Lung (tissue), 16 donors: ENCODE data around the gene PRPS1L1. TPM values are rescaled to one million over a fixed set of nuclear protein-coding genes. Genes with fewer than 3 reads are reported as not detected.

ENCODE experiments used
- ATAC-seq: fragments of 200-7000 bp; cut with Tn5 transposase; one replicate; pipeline ENCODE4 v1.9.1; 2020; ENCODE audit warnings: moderate number of reproducible peaks; ENCODE audit not compliant: insufficient read depth, low FRiP score
- DNase-seq, 3 donors: peaks; one replicate each; pipeline ENCODE4 v3.0.0-alpha.2; 2013 to 2017
- H3K27ac ChIP-seq, 2 donors: one replicate each; pipeline ENCODE4 v1.5.1; 2013; ENCODE audit warnings: mild to moderate bottlenecking in 2 of 2, moderate library complexity in 2 of 2, control low read depth in 1 of 2, inconsistent platforms in 1 of 2, low read depth in 1 of 2, low read length in 1 of 2
- H3K27me3 ChIP-seq, 3 donors: one replicate each; pipeline ENCODE4 v1.5.1; 2013; ENCODE audit warnings: low read length in 2 of 3; ENCODE audit not compliant: control insufficient read depth in 3 of 3, insufficient read depth in 3 of 3
- H3K36me3 ChIP-seq, 4 donors: one replicate each; pipeline ENCODE4 v1.5.1; 2013; ENCODE audit warnings: low read length in 4 of 4, mild to moderate bottlenecking in 1 of 4, moderate library complexity in 1 of 4; ENCODE audit not compliant: control insufficient read depth in 4 of 4, insufficient read depth in 4 of 4
- H3K4me1 ChIP-seq, 5 donors: one replicate each; pipeline ENCODE4 v1.5.1; 2013; ENCODE audit warnings: low read length in 5 of 5, mild to moderate bottlenecking in 2 of 5, moderate library complexity in 1 of 5; ENCODE audit not compliant: control insufficient read depth in 5 of 5, insufficient read depth in 5 of 5
- H3K4me3 ChIP-seq: one replicate; pipeline ENCODE4 v1.5.1; 2013; ENCODE audit warnings: mild to moderate bottlenecking, control low read depth, moderate library complexity
- H3K9ac ChIP-seq, 2 donors: one replicate each; pipeline ENCODE4 v1.5.1; 2013; ENCODE audit warnings: low read length in 2 of 2, control low read depth in 1 of 2; ENCODE audit not compliant: insufficient read depth in 1 of 2
- H3K9me3 ChIP-seq, 4 donors: one replicate each; pipeline ENCODE4 v1.5.1; 2013; ENCODE audit warnings: low read length in 3 of 4, mild to moderate bottlenecking in 1 of 4, moderate library complexity in 1 of 4; ENCODE audit not compliant: control insufficient read depth in 4 of 4, insufficient read depth in 3 of 4
- WGBS, 2 donors: extraction: QIAGEN DNeasy Blood & Tissue Kit; methylation state at CpG; one replicate each; pipeline ENCODE4 v1.1.7; 2013; 5-methylcytosine and 5-hydroxymethylcytosine counted together
- long read RNA-seq, 5 donors: transcript quantifications; one replicate each; lab custom pipeline, GENCODE V29; 2026
- polyA plus RNA-seq, 2 donors: library from polyadenylated mRNA; stranded (reverse); fragments of 200-250 nt; gene quantifications; one replicate each; pipeline ENCODE4 v1.2.1, GENCODE V29; 2013
- total RNA-seq, 2 donors: library from RNA; depleted of rRNA in 1 of 2; stranded (reverse); fragments of >200 nt in 1 of 2; gene quantifications; one replicate each; pipeline ENCODE4 v1.2.1, GENCODE V29; 2014 to 2021
- TF ChIP-seq, protein P1 (sequence below): IDR thresholded peaks from 2 replicates; pipeline ENCODE4 v1.5.1; 2012; ENCODE audit warnings: mild to moderate bottlenecking; ENCODE audit errors: control extremely low read depth, extremely low read depth
- donor health status: control.
- donor health status: control.
- donor health status: Bipolar disorder and iron deficiency.
- donor health status: healthy.
- donor health status: DM: yes; HTN: yes; CAD: no.

PRPS1L1 gene
- not detected for total RNA-seq
- not detected for polyA plus RNA-seq
- long read RNA-seq, donor 1: 0 reads
- long read RNA-seq, donor 2: 0 reads
- long read RNA-seq, donor 3: 0 reads
- long read RNA-seq, donor 4: 0 reads
- long read RNA-seq, donor 5: 0 reads

DNA sequence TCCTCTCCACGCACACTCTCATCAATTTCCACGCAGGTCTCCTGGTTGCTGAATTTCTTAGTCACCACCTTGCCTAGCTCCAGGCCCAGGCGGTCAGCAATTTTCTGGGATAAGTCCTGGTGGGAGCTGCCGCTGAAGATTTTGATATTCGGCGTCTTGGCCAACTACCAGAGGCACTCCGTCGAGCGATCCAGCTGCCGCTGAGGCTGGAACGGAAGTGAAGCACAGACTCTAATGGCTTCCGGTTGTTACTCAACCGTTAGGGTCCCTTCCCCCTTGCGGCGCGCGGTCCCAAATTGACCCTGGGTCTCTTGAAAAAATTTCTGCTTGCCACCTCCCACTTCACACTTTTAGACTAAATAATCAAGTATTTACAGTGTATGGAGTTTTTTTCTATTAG, at the start of gene PRPS1L1:
PRPS1L1 (minus strand) TSS at position 219 of the 400 bp plus-strand sequence.
- TF ChIP-seq, protein P1, sequence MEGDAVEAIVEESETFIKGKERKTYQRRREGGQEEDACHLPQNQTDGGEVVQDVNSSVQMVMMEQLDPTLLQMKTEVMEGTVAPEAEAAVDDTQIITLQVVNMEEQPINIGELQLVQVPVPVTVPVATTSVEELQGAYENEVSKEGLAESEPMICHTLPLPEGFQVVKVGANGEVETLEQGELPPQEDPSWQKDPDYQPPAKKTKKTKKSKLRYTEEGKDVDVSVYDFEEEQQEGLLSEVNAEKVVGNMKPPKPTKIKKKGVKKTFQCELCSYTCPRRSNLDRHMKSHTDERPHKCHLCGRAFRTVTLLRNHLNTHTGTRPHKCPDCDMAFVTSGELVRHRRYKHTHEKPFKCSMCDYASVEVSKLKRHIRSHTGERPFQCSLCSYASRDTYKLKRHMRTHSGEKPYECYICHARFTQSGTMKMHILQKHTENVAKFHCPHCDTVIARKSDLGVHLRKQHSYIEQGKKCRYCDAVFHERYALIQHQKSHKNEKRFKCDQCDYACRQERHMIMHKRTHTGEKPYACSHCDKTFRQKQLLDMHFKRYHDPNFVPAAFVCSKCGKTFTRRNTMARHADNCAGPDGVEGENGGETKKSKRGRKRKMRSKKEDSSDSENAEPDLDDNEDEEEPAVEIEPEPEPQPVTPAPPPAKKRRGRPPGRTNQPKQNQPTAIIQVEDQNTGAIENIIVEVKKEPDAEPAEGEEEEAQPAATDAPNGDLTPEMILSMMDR: no peak
- H3K36me3 ChIP-seq: no peaks in the 10 kb centered on the region
- no peak within 1 kb of the TSS for H3K27ac ChIP-seq
- no peaks in the 10 kb centered on the region for H3K27me3 ChIP-seq
- ATAC-seq: no peak
- no peak for DNase-seq
- no peaks in the 10 kb centered on the region for H3K4me1 ChIP-seq
- no peak within 1 kb of the TSS for H3K4me3 ChIP-seq
- no peaks in the 10 kb centered on the region for H3K9me3 ChIP-seq
- H3K9ac ChIP-seq: no peak within 1 kb of the TSS
- 97 to 98% methylated on average over 17 of the region's 17 CpGs for WGBS, 2 donors

DNA sequence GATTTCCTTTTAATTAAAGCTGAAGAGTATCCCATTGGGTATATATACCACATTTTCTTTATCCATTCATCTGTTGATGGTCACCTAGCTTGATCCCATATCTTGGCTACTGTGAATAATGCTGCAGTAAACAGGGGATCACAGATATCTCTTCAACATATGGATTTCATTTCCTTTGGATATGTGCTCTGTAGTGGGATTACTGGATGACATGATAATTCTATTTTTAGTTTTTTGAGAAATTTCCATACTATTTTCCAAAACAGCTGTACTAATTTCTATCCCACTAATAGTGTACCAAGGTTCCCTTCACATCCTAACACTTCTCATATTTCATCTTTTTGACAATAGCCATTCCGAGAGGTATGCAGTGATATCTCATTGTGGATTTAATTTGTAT, 48.8 kb upstream of the PRPS1L1 start:
- no peak for ATAC-seq

DNA sequence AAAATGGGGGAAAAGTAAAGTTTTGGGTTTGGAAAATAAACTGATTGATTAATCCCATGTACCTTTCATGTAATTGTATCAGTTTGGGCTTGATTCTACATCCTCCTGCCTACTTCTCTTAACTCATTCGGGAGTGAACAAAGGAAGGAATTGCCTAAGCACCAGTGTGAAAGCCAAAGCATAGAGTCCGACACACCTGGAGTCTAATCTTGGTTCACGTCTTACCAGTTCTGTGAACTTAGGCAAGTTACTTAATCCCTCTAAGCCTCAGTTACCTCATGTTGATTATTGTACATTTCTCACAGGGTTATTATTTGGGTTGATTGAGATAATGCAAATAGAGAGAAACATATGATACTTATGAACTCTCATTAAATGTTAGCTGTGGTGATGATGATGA, 41.1 kb upstream of the PRPS1L1 start:
- H3K27me3 ChIP-seq: no peaks in the 10 kb centered on the region
- H3K9ac ChIP-seq: no peak overlapping the region
- no peaks in the 10 kb centered on the region for H3K9me3 ChIP-seq
- H3K27ac ChIP-seq: no peak overlapping the region
- WGBS, 2 donors: 91 to 92% methylated on average over 3 of the region's 3 CpGs
- DNase-seq (no peak), ATAC-seq (no peak)
- no peaks in the 10 kb centered on the region for H3K36me3 ChIP-seq
- H3K4me1 ChIP-seq: no peaks in the 10 kb centered on the region
- H3K4me3 ChIP-seq: no peak overlapping the region
- TF ChIP-seq, protein P1: no peak

More for the DNA sequence above, 48.8 kb upstream of the PRPS1L1 start:
- H3K27me3 ChIP-seq: no peaks in the 10 kb centered on the region
- no peak overlapping the region for H3K9ac ChIP-seq
- no peaks in the 10 kb centered on the region for H3K4me1 ChIP-seq
- no peak for DNase-seq
- 89 to 95% methylated on average over 1 of the region's 1 CpG for WGBS, 2 donors
- TF ChIP-seq, protein P1: no peak
- H3K4me3 ChIP-seq: no peak overlapping the region
- H3K36me3 ChIP-seq: no peaks in the 10 kb centered on the region
- H3K27ac ChIP-seq: no peak overlapping the region
- H3K9me3 ChIP-seq: no peaks in the 10 kb centered on the region
